Bronchus fibroblast of lung (primary cell): ENCODE measurements around the gene RDH8. TPM values are rescaled to one million over a fixed set of nuclear protein-coding genes. Genes with fewer than 3 reads are reported as not detected.

ENCODE experiments used
- total RNA-seq: library from RNA; depleted of rRNA; stranded (reverse); fragments of >200 nt; gene quantifications from 2 replicates; pipeline ENCODE4 v1.2.3, GENCODE V29; 2015

Gene RDH8
- total RNA-seq: not detected in 2 replicates

DNA sequence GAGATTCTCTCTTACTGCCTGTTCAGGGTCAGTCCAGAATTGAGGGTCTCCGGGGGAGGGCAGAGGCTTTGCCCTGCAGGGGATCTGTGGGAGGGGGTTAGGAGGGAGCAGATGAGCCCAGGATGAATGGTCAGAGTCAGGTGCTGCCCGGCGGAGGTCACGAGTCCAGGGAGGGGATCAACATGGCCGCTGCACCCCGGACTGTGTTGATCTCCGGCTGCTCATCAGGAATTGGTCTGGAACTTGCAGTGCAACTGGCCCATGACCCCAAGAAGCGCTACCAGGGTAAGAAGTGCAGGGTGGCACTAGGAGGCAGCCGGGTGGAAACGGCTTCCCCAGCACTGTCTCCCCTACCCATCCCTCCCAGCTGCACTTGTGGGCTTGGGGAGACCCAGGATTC, at the start of gene RDH8:
Gene RDH8, plus strand, starts transcription at position 168 of the 400 bp plus-strand sequence. Its CDS starts 15 bp downstream, at position 183.

GRCh38 chr19:10010247-10010691, 3.0 kb upstream of the RDH8 start, which contains the start of gene COL5A3:
Gene COL5A3 (minus strand): TSS chr19:10010504. CDS start chr19:10010385, 119 bp downstream.

Other genes with a start within 250 kb of the RDH8 start
- 3.1 and 4.7 TPM in 2 replicates for gene ZNF846, start 244.7 kb upstream of the RDH8 start, total RNA-seq
- gene FBXL12, start 194.4 kb upstream of the RDH8 start, total RNA-seq: 26.5 and 28.1 TPM in 2 replicates
- gene UBL5, start 185.6 kb upstream of the RDH8 start, total RNA-seq: 886 and 930 TPM in 2 replicates
- gene PIN1, start 178.2 kb upstream of the RDH8 start, total RNA-seq: 188 and 199 TPM in 2 replicates
- 0.45 TPM in 1 of 2 replicates, not detected in the other for gene OLFM2, start 77.0 kb upstream of the RDH8 start, total RNA-seq
- gene COL5A3, start 3.0 kb upstream of the RDH8 start, total RNA-seq: 0.34 and 0.59 TPM in 2 replicates
- 10.7 and 11.4 TPM in 2 replicates for gene SHFL, start 72.8 kb downstream of the RDH8 start, total RNA-seq
- gene ANGPTL6, start 89.2 kb downstream of the RDH8 start, total RNA-seq: not detected in 2 replicates
- 33.3 and 39.4 TPM in 2 replicates for gene PPAN, start 92.9 kb downstream of the RDH8 start, total RNA-seq
- 0.50 and 1.2 TPM in 2 replicates for gene P2RY11, start 98.2 kb downstream of the RDH8 start, total RNA-seq
- 309 and 314 TPM in 2 replicates for gene EIF3G, start 106.4 kb downstream of the RDH8 start, total RNA-seq
- gene DNMT1, start 181.5 kb downstream of the RDH8 start, total RNA-seq: 119 and 123 TPM in 2 replicates
- gene S1PR2, start 217.8 kb downstream of the RDH8 start, total RNA-seq: 14.1 and 14.8 TPM in 2 replicates
- gene MRPL4, start 238.7 kb downstream of the RDH8 start, total RNA-seq: 116 and 127 TPM in 2 replicates